ENCODE measurements around the gene OR2B3. TPM values are rescaled to one million over a fixed set of nuclear protein-coding genes. Genes with fewer than 3 reads are reported as not detected.

The OR2B3 gene
- total RNA-seq, 1 donor from 2014 or later = not detected

GRCh38 chr6:29071831-29072723, 15.0 kb downstream of the OR2B3 start:
- H3K4me3 ChIP-seq (ENCODE audit: low read depth, low read length) = no peak overlapping the region
- no peak for DNase-seq (ENCODE audit: low read depth)
- TF ChIP-seq CTCF (conservative IDR thresholded peaks at IDR 0.05; ENCODE audit: low read depth, low read length) = peak; percentile 75

GRCh38 chr6:29051680-29052079, 35.4 kb downstream of the OR2B3 start:
- no peak for TF ChIP-seq CTCF (conservative IDR thresholded peaks at IDR 0.05; ENCODE audit: low read depth, low read length)
- DNase-seq (ENCODE audit: low read depth) = no peak
- no peak overlapping the region for H3K4me3 ChIP-seq (ENCODE audit: low read depth, low read length)

GRCh38 chr6:29045075-29045474, 42.0 kb downstream of the OR2B3 start, which contains the start of gene OR2W1:
Gene OR2W1, minus strand, starts transcription at chr6:29045175. Its CDS starts 0 bp downstream, at chr6:29045175.
- no peak within 1 kb of the TSS for H3K4me3 ChIP-seq (ENCODE audit: low read depth, low read length)
- DNase-seq (ENCODE audit: low read depth) = no peak
- no peak for TF ChIP-seq CTCF (conservative IDR thresholded peaks at IDR 0.05; ENCODE audit: low read depth, low read length)

Other genes with a start within 250 kb of the OR2B3 start
- gene TRIM27, start 163.3 kb downstream of the OR2B3 start, total RNA-seq = 76.0 and 80.5 TPM in 2 replicates
- gene ZNF311, start 82.0 kb downstream of the OR2B3 start, total RNA-seq = 0.52 and 0.65 TPM in 2 replicates
- gene OR2W1, start 42.1 kb downstream of the OR2B3 start, total RNA-seq = not detected in 2 replicates
- gene OR2J1, start 12.2 kb upstream of the OR2B3 start, total RNA-seq = not detected in 2 replicates
- not detected in 2 replicates for gene OR2J3, start 20.7 kb upstream of the OR2B3 start, total RNA-seq
- not detected in 2 replicates for gene OR2J2, start 83.6 kb upstream of the OR2B3 start, total RNA-seq
- not detected in 2 replicates for gene OR14J1, start 214.4 kb upstream of the OR2B3 start, total RNA-seq

Data from epithelial cell of proximal tubule (primary cell).